Common myeloid progenitor, CD34-positive (primary cell): ENCODE data around the gene TRIM37.

ENCODE experiments used
- CTCF ChIA-PET: fragments of 350-600 bp; sonication (Branson Sonifier 250); formaldehyde crosslinking; loops from one replicate; lab custom pipeline; 2021; ENCODE audit warnings: antibody characterized with exemption; lab: Charles Lee
- POLR2A ChIA-PET: fragments of 350-600 bp; sonication (Branson Sonifier 250); formaldehyde crosslinking; loops from one replicate; lab custom pipeline; 2021; ENCODE audit warnings: antibody characterized with exemption; lab: Charles Lee
- DNase-seq, 3 donors: peaks; one replicate each; pipeline versions ENCODE4 v3.0.0 to v3.0.0-alpha.2; 2013
- H3K27ac ChIP-seq, 2 experiments: 1 replicate in 1 of 2; 2 replicates in 1 of 2; pipeline ENCODE4 v1.7.0; 2013; ENCODE audit warnings: inconsistent platforms in 2 of 2, low read length in 2 of 2, mild to moderate bottlenecking in 2 of 2, low read depth in 1 of 2, moderate library complexity in 1 of 2; ENCODE audit not compliant: severe bottlenecking in 2 of 2, insufficient read depth in 1 of 2, poor library complexity in 1 of 2
- H3K27me3 ChIP-seq, 5 experiments: replicated peaks in 2 of 5; 1 replicate in 3 of 5; 2 replicates in 2 of 5; pipeline versions ENCODE4 v1.6.1 to v1.7.0; 2013; ENCODE audit warnings: low read length in 4 of 5, mild to moderate bottlenecking in 2 of 5, moderate library complexity in 2 of 5, inconsistent platforms in 1 of 5; ENCODE audit not compliant: insufficient read depth in 5 of 5, control insufficient read depth in 4 of 5
- H3K36me3 ChIP-seq, 4 experiments: 1 replicate in 2 of 4; 2 replicates in 2 of 4; pipeline versions ENCODE4 v1.6.1 to v1.7.0; 2013; ENCODE audit warnings: low read length in 3 of 4, control low read depth in 1 of 4, mild to moderate bottlenecking in 1 of 4; ENCODE audit not compliant: control insufficient read depth in 4 of 4, insufficient read depth in 4 of 4
- H3K4me1 ChIP-seq, 4 experiments: 1 replicate in 3 of 4; 2 replicates in 1 of 4; pipeline versions ENCODE4 v1.6.1 to v1.7.1; 2013; ENCODE audit warnings: low read length in 3 of 4, mild to moderate bottlenecking in 3 of 4, control low read depth in 1 of 4, inconsistent platforms in 1 of 4, moderate library complexity in 1 of 4; ENCODE audit not compliant: control insufficient read depth in 4 of 4, insufficient read depth in 4 of 4; ENCODE audit errors: control extremely low read depth in 1 of 4
- H3K4me3 ChIP-seq, 7 experiments: 1 replicate in 4 of 7; 2 replicates in 3 of 7; pipeline versions ENCODE4 v1.5.1 to v1.7.0; 2013; ENCODE audit warnings: mild to moderate bottlenecking in 7 of 7, low read length in 6 of 7, moderate library complexity in 6 of 7, inconsistent platforms in 2 of 7, low read depth in 2 of 7, control low read depth in 1 of 7; ENCODE audit not compliant: insufficient read depth in 4 of 7, control insufficient read depth in 1 of 7; ENCODE audit errors: extremely low read depth in 1 of 7
- H3K9me3 ChIP-seq, 5 experiments: 1 replicate in 4 of 5; 2 replicates in 1 of 5; pipeline versions ENCODE4 v1.6.1 to v1.7.1; 2013; ENCODE audit warnings: low read length in 4 of 5, mild to moderate bottlenecking in 2 of 5, inconsistent platforms in 1 of 5, low read depth in 1 of 5, moderate library complexity in 1 of 5; ENCODE audit not compliant: control insufficient read depth in 4 of 5, insufficient read depth in 2 of 5; ENCODE audit errors: control extremely low read depth in 1 of 5
- WGBS: methylation state at CpG from one replicate; pipeline ENCODE4 v1.1.5; 2013; ENCODE audit not compliant: insufficient coverage; 5-methylcytosine and 5-hydroxymethylcytosine counted together

The TRIM37 gene

DNA sequence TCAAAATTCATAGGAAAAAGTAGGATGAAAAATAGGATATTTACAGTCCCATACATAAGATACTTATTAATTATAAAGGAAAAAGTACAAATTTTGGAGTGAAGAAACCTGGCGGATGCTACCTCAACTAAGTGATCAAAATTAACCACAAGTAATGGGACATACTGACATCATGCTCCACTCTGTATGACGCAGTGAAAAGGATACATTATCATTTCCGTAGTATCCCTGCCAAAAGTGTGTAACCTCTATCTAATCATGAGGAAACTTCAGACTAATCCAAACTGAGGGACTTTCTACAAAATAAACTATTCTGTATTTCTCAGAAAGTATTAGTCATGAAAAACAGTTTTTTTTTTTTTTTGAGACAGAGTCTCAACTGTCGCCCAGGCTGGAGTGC lies 60.5 kb downstream of the TRIM37 start:
- ChIA-PET CTCF (no interaction called here), POLR2A (no interaction called here)
- Histone ChIP-seq H3K9me3 (no peaks in the 10 kb centered on the region), H3K27me3 (no peaks in the 10 kb centered on the region), H3K4me3 (no peak overlapping the region), H3K36me3 (peaks cover 9 to 61% (median 43%) of the 10 kb centered on the region in 4 experiments), H3K27ac (no peak overlapping the region), H3K4me1 (no peaks in the 10 kb centered on the region)
- no peak for DNase-seq
- 100% methylated on average over 2 of the region's 4 CpGs for WGBS

DNA sequence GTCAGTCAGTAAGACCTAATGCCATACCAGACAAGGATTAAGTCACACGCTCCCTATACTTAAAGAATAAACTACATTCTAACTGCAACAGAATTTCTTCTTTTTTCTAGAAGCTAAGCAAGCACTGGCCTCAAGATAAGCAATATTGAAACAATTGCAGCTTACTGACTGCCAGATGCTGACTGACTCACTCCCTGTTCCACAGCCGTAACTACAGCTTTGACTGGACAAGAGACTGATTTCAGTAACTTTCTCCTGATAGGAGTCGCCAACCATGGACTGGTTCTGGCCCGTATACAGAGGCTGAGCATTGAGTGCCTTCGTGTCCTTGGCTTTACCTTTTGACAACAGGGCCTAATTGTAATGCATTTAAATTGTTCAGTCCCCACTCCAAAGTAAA lies 67.9 kb downstream of the TRIM37 start:
- POLR2A ChIA-PET: no interaction called here
- WGBS: 98% methylated on average over 5 of the region's 5 CpGs

DNA sequence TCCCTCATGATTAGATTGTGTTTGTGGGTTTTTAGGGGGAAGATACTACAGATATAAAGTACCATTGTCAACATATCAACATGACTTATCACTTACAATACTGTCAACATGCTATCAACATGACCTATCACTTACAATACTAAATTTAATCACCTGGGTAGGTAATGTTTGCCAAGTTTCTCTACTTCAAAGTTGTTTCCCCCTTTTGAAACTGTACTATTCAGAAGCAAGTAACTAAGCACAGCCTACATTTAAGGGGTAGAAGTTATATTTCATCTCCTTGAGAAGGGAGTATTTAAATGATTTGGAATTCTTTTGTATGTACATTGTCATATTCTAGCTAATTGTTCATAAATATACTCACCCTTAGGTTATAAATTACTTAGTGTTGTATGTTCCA lies 68.7 kb downstream of the TRIM37 start:
- H3K27me3 ChIP-seq: no peaks in the 10 kb centered on the region
- DNase-seq: no peak
- H3K9me3 ChIP-seq: no peaks in the 10 kb centered on the region
- peaks cover 7 to 43% (median 36%) of the 10 kb centered on the region in 4 experiments for H3K36me3 ChIP-seq
- H3K4me3 ChIP-seq: no peak overlapping the region
- CTCF ChIA-PET: no interaction called here
- POLR2A ChIA-PET: no interaction called here
- no peak overlapping the region for H3K27ac ChIP-seq
- H3K4me1 ChIP-seq: no peaks in the 10 kb centered on the region

More for the DNA sequence above, 67.9 kb downstream of the TRIM37 start:
- no peaks in the 10 kb centered on the region for H3K9me3 ChIP-seq
- H3K4me3 ChIP-seq: no peak overlapping the region
- CTCF ChIA-PET: no interaction called here
- H3K4me1 ChIP-seq: no peaks in the 10 kb centered on the region
- H3K27ac ChIP-seq: no peak overlapping the region
- DNase-seq: no peak
- peaks cover 9 to 48% (median 42%) of the 10 kb centered on the region in 4 experiments for H3K36me3 ChIP-seq
- H3K27me3 ChIP-seq: no peaks in the 10 kb centered on the region

DNA sequence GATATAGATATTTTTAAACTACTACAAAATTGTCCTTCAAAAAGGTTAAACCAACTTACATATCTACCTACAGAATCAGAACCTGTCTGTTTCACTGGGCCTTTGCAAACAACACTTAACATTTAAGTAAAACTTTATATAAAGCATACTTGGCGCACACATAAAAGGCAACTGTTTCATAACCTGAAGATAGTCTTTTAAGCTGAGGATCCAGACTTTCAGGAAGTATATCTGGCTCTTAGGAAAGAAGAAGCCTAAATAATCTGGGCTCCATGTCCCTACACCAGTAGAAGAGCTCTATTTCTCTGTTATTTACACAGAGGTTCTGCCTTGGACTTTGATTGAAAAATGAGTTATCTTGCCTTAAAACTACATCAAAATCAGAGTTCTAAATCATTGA lies 75.9 kb downstream of the TRIM37 start:
- ChIA-PET POLR2A (no interaction called here), CTCF (interaction anchor here (1.2 kb wide), 1 partner anchor 14 kb away, joined by 3 read pairs; no protein-coding TSS in a partner anchor)
- WGBS: 100% methylated on average over 1 of the region's 1 CpG
- no peak for DNase-seq
- Histone ChIP-seq H3K4me1 (no peaks in the 10 kb centered on the region), H3K4me3 (no peak overlapping the region), H3K9me3 (no peaks in the 10 kb centered on the region), H3K36me3 (peaks cover 6 to 35% (median 16%) of the 10 kb centered on the region in 4 experiments), H3K27ac (no peak overlapping the region), H3K27me3 (no peaks in the 10 kb centered on the region)

DNA sequence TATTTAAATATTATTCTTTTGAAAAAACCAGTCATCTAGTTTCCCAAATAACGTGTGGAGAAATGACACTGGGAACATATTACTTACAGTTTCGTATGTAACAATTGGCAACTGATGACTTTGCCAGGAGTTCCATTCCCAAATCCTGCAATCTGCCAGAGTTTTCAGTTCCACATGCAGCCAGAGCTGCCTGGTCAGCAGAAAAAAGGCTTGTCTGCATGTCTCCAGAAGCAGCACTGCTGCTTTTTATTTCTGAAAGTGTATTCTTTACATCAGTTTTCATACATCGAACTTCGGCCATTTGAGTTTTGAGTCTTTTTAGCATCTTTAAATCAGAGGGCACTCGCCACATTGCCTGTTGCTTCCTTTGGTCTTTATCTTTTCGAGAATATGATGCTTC lies 78.4 kb downstream of the TRIM37 start:
- POLR2A ChIA-PET: no interaction called here

DNA sequence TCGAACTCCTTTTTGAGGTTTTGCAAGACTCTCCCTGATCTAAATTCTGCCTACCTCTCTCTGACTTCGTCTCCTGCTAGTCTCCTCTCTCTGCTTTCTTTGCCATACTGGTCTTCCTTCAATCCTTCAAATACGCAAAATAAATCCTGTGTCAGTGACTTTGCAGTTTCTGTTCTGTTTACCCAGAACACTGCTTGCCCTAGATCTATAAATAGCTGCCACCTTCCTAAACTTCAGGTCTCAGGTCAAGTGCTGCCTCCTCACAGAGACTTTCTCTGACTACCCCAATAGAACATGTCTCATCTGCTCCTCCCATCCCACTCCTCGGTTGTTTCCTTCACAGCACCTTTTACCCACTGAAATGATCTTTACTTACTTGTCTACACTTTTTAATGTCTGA lies 78.9 kb downstream of the TRIM37 start:
- H3K4me3 ChIP-seq: no peak overlapping the region
- DNase-seq: no peak
- H3K9me3 ChIP-seq: no peaks in the 10 kb centered on the region
- WGBS: 37% methylated on average over 4 of the region's 4 CpGs
- CTCF ChIA-PET: no interaction called here
- H3K36me3 ChIP-seq: peaks cover 4 to 27% (median 15%) of the 10 kb centered on the region in 4 experiments
- no peaks in the 10 kb centered on the region for H3K27me3 ChIP-seq
- no peaks in the 10 kb centered on the region for H3K4me1 ChIP-seq
- POLR2A ChIA-PET: no interaction called here
- H3K27ac ChIP-seq: no peak overlapping the region

More for the DNA sequence above, 78.4 kb downstream of the TRIM37 start:
- Histone ChIP-seq H3K9me3 (no peaks in the 10 kb centered on the region), H3K4me1 (no peaks in the 10 kb centered on the region), H3K4me3 (no peak overlapping the region), H3K27ac (no peak overlapping the region), H3K27me3 (no peaks in the 10 kb centered on the region), H3K36me3 (peaks cover 4 to 27% (median 16%) of the 10 kb centered on the region in 4 experiments)
- 94% methylated on average over 4 of the region's 6 CpGs for WGBS
- CTCF ChIA-PET: no interaction called here
- no peak for DNase-seq

DNA sequence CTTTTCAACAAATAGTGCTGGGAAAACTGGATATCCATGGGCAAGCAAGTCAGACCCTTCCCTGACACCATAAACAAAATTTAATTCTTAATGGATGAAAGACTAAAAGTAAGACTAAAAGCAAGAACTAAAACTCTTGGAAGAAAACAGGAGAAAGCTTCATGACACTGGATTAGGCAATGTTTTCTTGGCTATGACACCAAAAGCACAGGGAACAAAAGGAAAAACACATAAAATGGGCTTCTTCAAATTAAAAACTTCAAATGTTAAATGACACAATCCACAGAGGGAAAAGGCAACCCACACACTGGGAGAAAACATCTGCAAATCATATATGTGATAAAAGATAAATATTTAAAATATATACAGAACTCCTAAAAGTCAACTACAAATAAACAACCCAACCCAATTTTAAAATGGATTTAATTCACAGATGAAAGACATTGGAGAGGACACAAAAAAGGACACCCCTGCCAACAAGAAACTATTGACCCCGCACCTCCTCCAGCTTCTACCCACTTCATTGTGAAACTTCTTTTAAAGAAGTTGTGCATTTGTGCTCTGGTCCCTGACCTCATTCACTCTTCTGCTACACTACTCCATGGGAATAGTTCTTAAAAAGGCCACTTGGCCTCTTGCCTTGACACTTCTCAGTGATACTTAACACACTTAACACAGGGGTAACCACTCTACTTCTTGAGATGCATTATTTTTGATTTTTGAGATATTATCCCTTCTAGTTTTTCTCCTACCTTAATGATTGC lies 80.3 kb downstream of the TRIM37 start:
- H3K27ac ChIP-seq: no peak overlapping the region
- H3K27me3 ChIP-seq: no peaks in the 10 kb centered on the region
- H3K4me1 ChIP-seq: no peaks in the 10 kb centered on the region
- CTCF ChIA-PET: no interaction called here
- no peak overlapping the region for H3K4me3 ChIP-seq
- peaks cover 4 to 22% (median 12%) of the 10 kb centered on the region in 4 experiments for H3K36me3 ChIP-seq
- 100% methylated on average over 1 of the region's 1 CpG for WGBS
- POLR2A ChIA-PET: no interaction called here
- DNase-seq: no peak
- H3K9me3 ChIP-seq: no peaks in the 10 kb centered on the region
